ENCODE data around the gene GPR143.

The GPR143 gene

DNA sequence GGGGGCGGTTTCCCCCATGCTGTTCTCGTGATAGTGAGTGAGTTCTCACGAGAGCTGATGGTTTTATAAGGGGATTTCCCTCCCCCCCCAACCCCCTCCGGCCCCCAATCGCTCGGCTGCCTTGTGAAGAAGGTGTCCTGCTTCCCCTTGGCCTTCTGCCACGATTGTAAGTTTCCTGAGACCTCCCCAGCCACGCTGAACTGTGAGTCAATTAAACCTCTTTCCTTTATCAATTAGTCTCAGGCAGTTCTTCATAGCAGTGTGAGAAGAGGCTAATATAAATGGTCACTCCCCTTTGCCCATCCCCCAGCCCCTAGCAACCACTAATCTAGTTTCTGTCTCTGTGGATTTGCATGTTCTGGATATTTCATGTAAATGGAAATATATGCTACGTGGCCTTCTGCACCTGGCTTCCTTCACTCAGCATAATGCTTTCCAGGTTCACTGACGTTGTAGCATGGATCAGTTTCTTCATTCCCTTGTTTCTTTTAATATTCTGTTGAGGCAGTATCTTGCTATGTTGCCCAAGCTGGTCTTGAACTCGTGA lies 16.4 kb downstream of the GPR143 start:
- Mint-ChIP-seq H3K36me3 (peaks cover 5 to 6% of the 10 kb centered on the region in 2 donors), H3K4me3 (no peak overlapping the region), H3K4me1 (peaks cover 9 to 14% of the 10 kb centered on the region in 2 donors), H3K27me3 (peaks cover 19 to 20% of the 10 kb centered on the region in 2 donors), H3K27ac (no peak overlapping the region), H3K9me3 (peaks cover 5 to 16% of the 10 kb centered on the region in 2 donors)
- no peak for DNase-seq
- ATAC-seq (replicated peaks) = no peak

- ATAC-seq (replicated peaks) (no peak), DNase-seq (no peak)
- Mint-ChIP-seq H3K4me3 (no peak overlapping the region), H3K27ac (no peak overlapping the region), H3K36me3 (peaks cover 5 to 6% of the 10 kb centered on the region in 2 donors), H3K4me1 (peaks cover 9 to 14% of the 10 kb centered on the region in 2 donors), H3K9me3 (peaks cover 5 to 16% of the 10 kb centered on the region in 2 donors), H3K27me3 (peaks cover 19 to 20% of the 10 kb centered on the region in 2 donors)
These were observed 18.0 kb downstream of the GPR143 start for GRCh38 chrX:9747644-9748043.

GRCh38 chrX:9746148-9746888 lies 19.3 kb downstream of the GPR143 start:
- Mint-ChIP-seq H3K4me3 (peak overlapping the region in 1 of 2 donors; percentile 36), H3K9me3 (peaks cover 5 to 16% of the 10 kb centered on the region in 2 donors), H3K36me3 (peaks cover 5 to 6% of the 10 kb centered on the region in 2 donors), H3K27ac (no peak overlapping the region), H3K27me3 (peaks cover 19 to 20% of the 10 kb centered on the region in 2 donors), H3K4me1 (peaks cover 9 to 14% of the 10 kb centered on the region in 2 donors)
- DNase-seq (no peak), ATAC-seq (replicated peaks) (no peak)

GRCh38 chrX:9745417-9746115 lies 20.1 kb downstream of the GPR143 start:
- Mint-ChIP-seq H3K9me3 (peaks cover 5 to 16% of the 10 kb centered on the region in 2 donors), H3K27ac (no peak overlapping the region), H3K36me3 (peaks cover 5 to 6% of the 10 kb centered on the region in 2 donors), H3K27me3 (peaks cover 19 to 20% of the 10 kb centered on the region in 2 donors), H3K4me3 (peak overlapping the region; percentile 6 to 56), H3K4me1 (peaks cover 9 to 14% of the 10 kb centered on the region in 2 donors)
- ATAC-seq (replicated peaks) = peak; percentile 41 to 45
- DNase-seq = no peak

DNA sequence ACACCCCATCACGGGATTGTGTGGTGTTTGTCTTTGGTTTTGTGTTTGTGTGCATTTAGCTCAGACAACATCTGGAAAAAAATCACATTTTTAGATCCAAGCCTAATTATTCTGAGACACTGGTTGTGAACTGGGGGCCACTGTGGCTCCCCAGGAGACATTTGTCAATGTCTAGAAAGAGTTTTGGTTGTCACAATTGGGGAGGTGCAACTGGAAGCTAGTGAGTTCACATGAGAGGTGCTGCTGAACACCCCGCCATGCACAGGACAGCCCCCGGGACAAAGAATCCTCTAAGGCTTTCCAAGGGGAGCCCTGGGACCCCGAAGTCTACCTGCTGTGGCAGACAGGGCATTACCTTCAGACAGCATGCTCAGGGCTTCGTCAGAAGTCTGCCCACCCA lies 26.5 kb downstream of the GPR143 start:
- H3K4me1 Mint-ChIP-seq = peaks cover 0 to 4% of the 10 kb centered on the region in 2 donors

DNA sequence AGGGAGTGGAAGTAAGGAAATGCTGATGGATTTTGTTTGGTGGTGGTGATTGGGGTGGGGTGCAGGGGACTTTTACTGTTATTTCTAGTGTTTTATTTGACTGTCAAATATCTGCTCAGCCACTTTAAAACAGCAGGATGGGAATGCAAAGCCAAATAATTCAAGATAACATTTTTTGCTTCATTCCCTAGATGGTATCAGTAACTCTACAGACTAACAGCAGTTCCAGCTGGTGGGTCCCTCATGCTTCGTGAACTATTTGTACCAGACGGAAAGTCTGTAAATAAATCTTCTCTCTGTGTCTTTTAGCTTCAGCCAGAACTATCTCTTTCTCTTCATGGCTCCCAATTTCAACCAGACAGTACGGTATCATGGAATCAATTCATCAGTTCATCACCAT lies 27.5 kb downstream of the GPR143 start:
- ATAC-seq (replicated peaks) = no peak
- peaks cover 14 to 15% of the 10 kb centered on the region in 2 donors for H3K27me3 Mint-ChIP-seq
- no peak overlapping the region for H3K27ac Mint-ChIP-seq

More for the DNA sequence above, 26.5 kb downstream of the GPR143 start:
- H3K4me3 Mint-ChIP-seq = no peak overlapping the region
- DNase-seq (no peak), ATAC-seq (replicated peaks) (no peak)
- peaks cover 0 to 3% of the 10 kb centered on the region in 2 donors for H3K9me3 Mint-ChIP-seq
- peaks cover 14 to 15% of the 10 kb centered on the region in 2 donors for H3K27me3 Mint-ChIP-seq
- H3K27ac Mint-ChIP-seq = no peak overlapping the region
- H3K36me3 Mint-ChIP-seq = peaks cover 0 to 1% of the 10 kb centered on the region in 2 donors

DNA sequence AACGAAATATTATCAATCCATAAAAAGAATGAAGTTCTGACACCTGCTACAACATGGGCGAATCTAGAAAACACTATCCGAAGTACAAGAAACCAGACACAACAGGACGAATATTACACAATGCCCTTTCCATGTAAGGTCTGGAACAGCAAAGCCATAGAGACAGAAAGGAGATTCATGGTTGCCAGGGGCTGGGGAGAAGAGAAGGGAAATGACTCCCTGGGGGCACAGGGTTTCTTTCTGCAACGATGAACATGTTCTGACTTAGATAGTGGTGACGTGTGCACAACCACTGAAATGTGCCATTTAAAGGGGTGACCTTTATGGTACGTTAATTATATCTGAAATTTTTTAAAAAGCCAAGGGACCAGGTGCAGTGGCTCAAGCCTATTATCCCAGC lies 28.3 kb downstream of the GPR143 start:
- Mint-ChIP-seq H3K36me3 (peaks cover 0 to 1% of the 10 kb centered on the region in 2 donors), H3K4me1 (peaks cover 0 to 4% of the 10 kb centered on the region in 2 donors), H3K27me3 (peaks cover 14 to 15% of the 10 kb centered on the region in 2 donors), H3K9me3 (peaks cover 0 to 5% of the 10 kb centered on the region in 2 donors), H3K27ac (no peak overlapping the region), H3K4me3 (no peak overlapping the region)
- peak; percentile 34 to 59 for ATAC-seq (replicated peaks)
- DNase-seq = no peak

More for the DNA sequence above, 27.5 kb downstream of the GPR143 start:
- peaks cover 0 to 4% of the 10 kb centered on the region in 2 donors for H3K4me1 Mint-ChIP-seq
- H3K9me3 Mint-ChIP-seq = peaks cover 0 to 5% of the 10 kb centered on the region in 2 donors
- no peak overlapping the region for H3K4me3 Mint-ChIP-seq
- H3K36me3 Mint-ChIP-seq = peaks cover 0 to 1% of the 10 kb centered on the region in 2 donors
- no peak for DNase-seq

GRCh38 chrX:9730752-9731151 lies 34.9 kb downstream of the GPR143 start:
- Mint-ChIP-seq H3K27ac (no peak overlapping the region), H3K4me3 (no peak overlapping the region), H3K9me3 (peaks cover 7 to 20% of the 10 kb centered on the region in 2 donors), H3K36me3 (peaks cover 6 to 7% of the 10 kb centered on the region in 2 donors), H3K27me3 (no peaks in the 10 kb centered on the region), H3K4me1 (peaks cover 3 to 7% of the 10 kb centered on the region in 2 donors)
- ATAC-seq (replicated peaks) (peak; percentile 58 to 61), DNase-seq (no peak)

GRCh38 chrX:9730078-9730477 lies 35.6 kb downstream of the GPR143 start:
- Mint-ChIP-seq H3K9me3 (peaks cover 7 to 20% of the 10 kb centered on the region in 2 donors), H3K4me1 (peaks cover 3 to 7% of the 10 kb centered on the region in 2 donors), H3K4me3 (no peak overlapping the region), H3K36me3 (peaks cover 6 to 7% of the 10 kb centered on the region in 2 donors), H3K27ac (no peak overlapping the region), H3K27me3 (no peaks in the 10 kb centered on the region)
- DNase-seq (no peak), ATAC-seq (replicated peaks) (peak in 1 of 2 donors; percentile 45)

- H3K27me3 Mint-ChIP-seq = no peaks in the 10 kb centered on the region
- no peak for DNase-seq
- H3K9me3 Mint-ChIP-seq = peaks cover 7 to 19% of the 10 kb centered on the region in 2 donors
- no peak for ATAC-seq (replicated peaks)
- no peak overlapping the region for H3K4me3 Mint-ChIP-seq
- H3K36me3 Mint-ChIP-seq = peaks cover 6 to 7% of the 10 kb centered on the region in 2 donors
- H3K27ac Mint-ChIP-seq = no peak overlapping the region
- H3K4me1 Mint-ChIP-seq = peaks cover 3 to 7% of the 10 kb centered on the region in 2 donors
These were observed 36.3 kb downstream of the GPR143 start for GRCh38 chrX:9729171-9729885.

DNA sequence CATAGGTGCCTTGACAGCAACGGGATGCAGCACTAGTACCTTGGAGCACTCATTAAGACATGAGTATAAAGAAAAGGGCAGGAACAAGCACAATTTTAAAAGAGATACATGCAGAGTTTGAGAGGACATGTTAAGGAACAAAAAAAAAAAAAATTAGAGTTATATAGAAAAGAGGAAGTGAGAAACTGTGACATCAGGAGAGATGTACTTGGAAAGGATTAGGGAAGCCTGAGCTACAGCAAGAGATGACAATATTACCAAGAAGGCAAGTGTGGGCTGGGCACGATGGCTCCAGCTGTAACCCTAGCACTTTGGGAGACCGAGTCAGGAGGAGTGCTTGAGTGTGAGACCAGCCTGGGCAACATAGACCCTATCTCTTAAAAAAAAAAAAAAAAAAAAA lies 37.4 kb downstream of the GPR143 start:
- no peak overlapping the region for H3K27ac Mint-ChIP-seq
- H3K9me3 Mint-ChIP-seq = peaks cover 7 to 15% of the 10 kb centered on the region in 2 donors
- no peaks in the 10 kb centered on the region for H3K27me3 Mint-ChIP-seq
- no peak overlapping the region for H3K4me3 Mint-ChIP-seq
- peaks cover 3 to 7% of the 10 kb centered on the region in 2 donors for H3K4me1 Mint-ChIP-seq
- ATAC-seq (replicated peaks) (peak; percentile 55 to 72), DNase-seq (no peak)
- H3K36me3 Mint-ChIP-seq = peaks cover 6 to 7% of the 10 kb centered on the region in 2 donors

GRCh38 chrX:9724711-9725110 lies 40.9 kb downstream of the GPR143 start:
- Mint-ChIP-seq H3K27ac (no peak overlapping the region), H3K4me1 (peaks cover 3 to 7% of the 10 kb centered on the region in 2 donors), H3K4me3 (no peak overlapping the region), H3K9me3 (peaks cover 15 to 27% of the 10 kb centered on the region in 2 donors), H3K36me3 (peaks cover 30 to 31% of the 10 kb centered on the region in 2 donors), H3K27me3 (no peaks in the 10 kb centered on the region)
- DNase-seq (no peak), ATAC-seq (replicated peaks) (no peak)

DNA sequence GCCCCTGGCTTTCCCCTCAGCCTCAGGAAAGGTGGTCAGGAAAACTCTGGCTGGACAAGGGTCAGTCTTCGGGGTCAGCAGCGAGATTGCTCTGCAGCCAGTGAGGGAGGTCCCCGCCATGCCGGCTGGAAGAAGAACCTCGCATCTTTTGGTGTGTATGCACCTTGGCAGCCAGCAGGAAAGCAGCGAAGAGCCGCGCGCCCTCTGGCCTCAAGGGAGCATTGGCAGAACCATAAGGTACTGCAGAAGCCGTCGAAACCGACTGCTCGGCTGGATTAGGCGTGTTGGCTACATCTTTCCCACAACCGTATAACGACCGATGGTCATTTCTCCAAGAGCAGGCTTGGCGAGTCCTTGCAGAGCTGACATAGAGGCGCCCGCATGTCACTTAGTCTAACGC lies 48.3 kb downstream of the GPR143 start:
- peaks cover 50 to 58% of the 10 kb centered on the region in 2 donors for H3K36me3 Mint-ChIP-seq

GRCh38 chrX:9710332-9710731 lies 55.3 kb downstream of the GPR143 start:
- no peak overlapping the region for H3K27ac Mint-ChIP-seq
- H3K36me3 Mint-ChIP-seq = peaks cover 35 to 41% of the 10 kb centered on the region in 2 donors
- DNase-seq (no peak), ATAC-seq (replicated peaks) (peak in 1 of 2 donors; percentile 39)
- H3K4me1 Mint-ChIP-seq = peaks cover 8 to 26% of the 10 kb centered on the region in 2 donors
- no peak overlapping the region for H3K4me3 Mint-ChIP-seq
- no peaks in the 10 kb centered on the region for H3K27me3 Mint-ChIP-seq
- H3K9me3 Mint-ChIP-seq = no peaks in the 10 kb centered on the region

More for the DNA sequence above, 48.3 kb downstream of the GPR143 start:
- no peak for DNase-seq
- Mint-ChIP-seq H3K4me1 (no peaks in the 10 kb centered on the region), H3K27me3 (no peaks in the 10 kb centered on the region), H3K9me3 (peaks cover 7 to 13% of the 10 kb centered on the region in 2 donors), H3K27ac (no peak overlapping the region), H3K4me3 (no peak overlapping the region)
- no peak for ATAC-seq (replicated peaks)
